ENCODE results near the gene SERPIND1. TPM values are rescaled to one million over a fixed set of nuclear protein-coding genes. Genes with fewer than 3 reads are reported as not detected.

The SERPIND1 gene
- total and polyA plus RNA-seq, 2 experiments from 2014 or later, result 50.9 to 56.8 TPM

DNA sequence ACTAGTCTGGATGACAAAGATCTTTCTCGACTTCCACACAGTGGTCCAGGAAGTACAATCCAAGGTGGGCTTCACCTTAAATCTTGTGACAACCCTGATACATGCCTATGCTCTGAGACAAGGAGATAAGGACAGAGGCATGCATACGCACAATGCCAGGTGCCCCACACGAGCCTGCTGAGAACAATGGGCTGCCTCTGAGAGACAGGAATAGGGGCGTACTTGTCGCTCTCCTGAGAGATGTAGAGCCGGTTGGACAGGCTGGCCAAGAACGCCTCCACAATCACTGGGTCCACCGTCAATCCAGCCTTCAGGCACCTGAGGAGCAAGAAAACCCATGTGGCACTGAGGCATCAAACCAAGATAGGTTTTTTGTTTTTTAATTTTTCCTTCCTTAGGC lies 25.5 kb downstream of the SERPIND1 start:
- H3K27me3 ChIP-seq, result no peaks in the 10 kb centered on the region
- H3K27ac ChIP-seq, result no peak overlapping the region
- no peak overlapping the region for H3K4me3 ChIP-seq
- H4K20me1 ChIP-seq (ENCODE audit: insufficient read depth, poor library complexity, severe bottlenecking), result no peaks in the 10 kb centered on the region
- H3K36me3 ChIP-seq (replicated peaks; ENCODE audit: insufficient read depth, low read depth), result no peaks in the 10 kb centered on the region
- no peak overlapping the region for H2AFZ ChIP-seq
- H3K4me1 ChIP-seq (ENCODE audit: insufficient read depth), result no peaks in the 10 kb centered on the region
- no peak for TF ChIP-seq EZH2 (IDR thresholded peaks at IDR 0.05; ENCODE audit: borderline replicate concordance)
- TF ChIP-seq EZH2phosphoT487 (IDR thresholded peaks at IDR 0.05; ENCODE audit: low read depth, severe bottlenecking, unreplicated experiment), result no peak
- TF ChIP-seq, protein P1, sequence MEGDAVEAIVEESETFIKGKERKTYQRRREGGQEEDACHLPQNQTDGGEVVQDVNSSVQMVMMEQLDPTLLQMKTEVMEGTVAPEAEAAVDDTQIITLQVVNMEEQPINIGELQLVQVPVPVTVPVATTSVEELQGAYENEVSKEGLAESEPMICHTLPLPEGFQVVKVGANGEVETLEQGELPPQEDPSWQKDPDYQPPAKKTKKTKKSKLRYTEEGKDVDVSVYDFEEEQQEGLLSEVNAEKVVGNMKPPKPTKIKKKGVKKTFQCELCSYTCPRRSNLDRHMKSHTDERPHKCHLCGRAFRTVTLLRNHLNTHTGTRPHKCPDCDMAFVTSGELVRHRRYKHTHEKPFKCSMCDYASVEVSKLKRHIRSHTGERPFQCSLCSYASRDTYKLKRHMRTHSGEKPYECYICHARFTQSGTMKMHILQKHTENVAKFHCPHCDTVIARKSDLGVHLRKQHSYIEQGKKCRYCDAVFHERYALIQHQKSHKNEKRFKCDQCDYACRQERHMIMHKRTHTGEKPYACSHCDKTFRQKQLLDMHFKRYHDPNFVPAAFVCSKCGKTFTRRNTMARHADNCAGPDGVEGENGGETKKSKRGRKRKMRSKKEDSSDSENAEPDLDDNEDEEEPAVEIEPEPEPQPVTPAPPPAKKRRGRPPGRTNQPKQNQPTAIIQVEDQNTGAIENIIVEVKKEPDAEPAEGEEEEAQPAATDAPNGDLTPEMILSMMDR (IDR thresholded peaks at IDR 0.05; ENCODE audit: poor library complexity), result no peak
- 63% methylated on average over 8 of the region's 8 CpGs for WGBS (ENCODE audit: low lambda C conversion rate, missing lambda C conversion rate)
- H3K4me2 ChIP-seq, result no peak overlapping the region
- no peak for DNase-seq (ENCODE audit: low spot score)
- no peaks in the 10 kb centered on the region for H3K79me2 ChIP-seq
- H3K9me3 ChIP-seq (ENCODE audit: low read depth), result no peaks in the 10 kb centered on the region
- no peaks in the 10 kb centered on the region for H3K9me2 ChIP-seq (replicated peaks; ENCODE audit: insufficient read depth)

DNA sequence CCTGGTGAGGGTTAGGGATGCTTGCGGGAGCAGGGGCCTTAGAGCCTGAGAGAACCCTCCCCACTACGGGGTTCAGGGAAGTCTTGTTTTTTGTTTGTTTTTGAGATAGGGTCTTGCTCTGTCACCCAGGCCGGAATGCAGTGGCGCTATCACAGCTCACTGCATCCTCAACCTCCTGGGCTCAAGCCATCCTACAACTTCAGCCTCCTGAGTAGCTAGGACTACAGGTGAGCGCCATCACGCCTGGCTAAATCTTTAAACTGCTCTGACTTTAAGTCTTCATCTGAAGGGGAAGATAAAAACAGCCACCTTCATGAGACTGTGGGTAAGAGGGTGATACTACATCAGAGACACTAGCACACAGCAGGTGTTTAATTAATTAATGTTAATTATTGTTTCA lies 28.5 kb downstream of the SERPIND1 start:
- H3K9me2 ChIP-seq (replicated peaks; ENCODE audit: insufficient read depth), result no peaks in the 10 kb centered on the region
- no peak for DNase-seq (ENCODE audit: low spot score)
- TF ChIP-seq, protein P1 (IDR thresholded peaks at IDR 0.05; ENCODE audit: poor library complexity), result no peak
- TF ChIP-seq EZH2phosphoT487 (IDR thresholded peaks at IDR 0.05; ENCODE audit: low read depth, severe bottlenecking, unreplicated experiment) (no peak), EZH2 (IDR thresholded peaks at IDR 0.05; ENCODE audit: borderline replicate concordance) (no peak)
- H3K4me1 ChIP-seq (ENCODE audit: insufficient read depth), result no peaks in the 10 kb centered on the region
- WGBS (ENCODE audit: low lambda C conversion rate, missing lambda C conversion rate), result 91% methylated on average over 6 of the region's 6 CpGs
- H3K4me2 ChIP-seq, result no peak overlapping the region
- H3K9me3 ChIP-seq (ENCODE audit: low read depth), result no peaks in the 10 kb centered on the region
- H2AFZ ChIP-seq, result no peak overlapping the region
- no peaks in the 10 kb centered on the region for H3K36me3 ChIP-seq (replicated peaks; ENCODE audit: insufficient read depth, low read depth)
- H3K27me3 ChIP-seq, result no peaks in the 10 kb centered on the region
- H3K79me2 ChIP-seq, result no peaks in the 10 kb centered on the region
- H3K4me3 ChIP-seq, result no peak overlapping the region
- H3K27ac ChIP-seq, result no peak overlapping the region
- H4K20me1 ChIP-seq (ENCODE audit: insufficient read depth, poor library complexity, severe bottlenecking), result no peaks in the 10 kb centered on the region

DNA sequence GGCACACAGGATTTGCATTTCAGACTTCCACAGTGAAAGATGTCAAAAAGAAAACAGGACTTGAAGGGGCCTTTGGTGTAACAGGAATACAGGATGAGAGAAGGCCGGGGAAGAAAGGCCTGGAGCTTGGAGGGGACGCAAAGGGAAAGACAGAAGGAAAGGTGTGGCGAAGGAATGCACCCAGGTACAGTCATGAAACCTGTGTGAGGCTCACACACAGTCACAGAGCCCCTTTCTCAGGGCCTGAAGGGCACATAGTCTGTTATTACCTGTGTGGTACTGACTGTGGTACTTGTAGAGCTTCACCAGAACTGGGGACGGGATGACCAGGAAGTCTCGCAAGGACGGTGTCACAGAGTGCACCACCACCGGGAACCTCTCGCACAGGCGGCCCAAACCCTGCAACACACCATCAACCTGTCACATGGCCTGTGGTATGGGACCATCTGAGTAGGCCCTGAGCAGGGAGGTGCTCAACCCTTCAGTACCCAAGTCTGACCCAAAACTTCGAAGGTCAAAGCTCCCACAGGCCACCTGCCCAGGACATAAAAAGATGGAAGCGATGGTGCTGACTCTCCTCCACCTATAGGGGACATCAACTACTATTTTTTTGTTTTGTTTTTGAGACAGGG lies 29.1 kb downstream of the SERPIND1 start:
- H3K4me1 ChIP-seq (ENCODE audit: insufficient read depth), result no peaks in the 10 kb centered on the region

More for the DNA sequence above, 29.1 kb downstream of the SERPIND1 start:
- Histone ChIP-seq H3K4me2 (no peak overlapping the region), H3K4me3 (no peak overlapping the region), H3K9me2 (replicated peaks; ENCODE audit: insufficient read depth) (no peaks in the 10 kb centered on the region), H3K79me2 (no peaks in the 10 kb centered on the region), H3K27me3 (no peaks in the 10 kb centered on the region), H3K27ac (no peak overlapping the region), H3K9me3 (ENCODE audit: low read depth) (no peaks in the 10 kb centered on the region), H3K36me3 (replicated peaks; ENCODE audit: insufficient read depth, low read depth) (no peaks in the 10 kb centered on the region), H4K20me1 (ENCODE audit: insufficient read depth, poor library complexity, severe bottlenecking) (no peaks in the 10 kb centered on the region), H2AFZ (no peak overlapping the region)
- WGBS (ENCODE audit: low lambda C conversion rate, missing lambda C conversion rate), result 96% methylated on average over 11 of the region's 11 CpGs
- DNase-seq (ENCODE audit: low spot score), result no peak
- TF ChIP-seq, protein P1 (IDR thresholded peaks at IDR 0.05; ENCODE audit: poor library complexity), result no peak
- TF ChIP-seq EZH2 (IDR thresholded peaks at IDR 0.05; ENCODE audit: borderline replicate concordance), result no peak
- no peak for TF ChIP-seq EZH2phosphoT487 (IDR thresholded peaks at IDR 0.05; ENCODE audit: low read depth, severe bottlenecking, unreplicated experiment)
